Hepatocyte (in vitro differentiated cells): ENCODE results near the gene MIOX. TPM values are rescaled to one million over a fixed set of nuclear protein-coding genes. Genes with fewer than 3 reads are reported as not detected.
A peak's percentile ranks its signal among the peaks of the same experiment; 100 is the strongest.

Source experiments
- DNase-seq: peaks from one replicate; pipeline ENCODE4 v3.0.0-alpha.2; 2016; ENCODE audit warnings: low spot score
- H2AFZ ChIP-seq: fragments of 200-600 bp; sonication (generic); 2 replicates; pipeline ENCODE4 v1.6.0; 2016; ENCODE audit warnings: antibody characterized with exemption, mild to moderate bottlenecking
- H3K27ac ChIP-seq: fragments of 200-600 bp; sonication (generic); 2 replicates; pipeline ENCODE4 v1.5.1; 2016; ENCODE audit warnings: mild to moderate bottlenecking
- H3K27me3 ChIP-seq: fragments of 200-600 bp; sonication (generic); 2 replicates; pipeline ENCODE4 v1.6.1; 2016
- H3K36me3 ChIP-seq: fragments of 200-600 bp; sonication (generic); replicated peaks from 2 replicates; pipeline ENCODE4 v1.5.1; 2016; ENCODE audit warnings: low read depth; ENCODE audit not compliant: insufficient read depth
- H3K4me1 ChIP-seq: fragments of 200-600 bp; sonication (generic); 2 replicates; pipeline ENCODE4 v1.5.1; 2016; ENCODE audit warnings: mild to moderate bottlenecking, moderate library complexity; ENCODE audit not compliant: insufficient read depth
- H3K4me2 ChIP-seq: fragments of 200-600 bp; sonication (generic); 2 replicates; pipeline ENCODE4 v1.6.0; 2016
- H3K4me3 ChIP-seq: fragments of 200-600 bp; sonication (generic); 2 replicates; pipeline ENCODE4 v1.5.1; 2016; ENCODE audit warnings: mild to moderate bottlenecking
- H3K79me2 ChIP-seq: fragments of 200-600 bp; sonication (generic); 2 replicates; pipeline ENCODE4 v1.6.0; 2017; ENCODE audit warnings: mild to moderate bottlenecking
- H3K9me2 ChIP-seq: fragments of 200-600 bp; sonication (generic); replicated peaks from 2 replicates; pipeline ENCODE4 v1.6.0; 2017; ENCODE audit warnings: mild to moderate bottlenecking; ENCODE audit not compliant: insufficient read depth
- H3K9me3 ChIP-seq: fragments of 200-600 bp; sonication (generic); 2 replicates; pipeline ENCODE4 v1.5.1; 2016; ENCODE audit warnings: low read depth, mild to moderate bottlenecking
- H4K20me1 ChIP-seq: fragments of 200-600 bp; sonication (generic); 2 replicates; pipeline ENCODE4 v1.6.0; 2016; ENCODE audit warnings: mild to moderate bottlenecking; ENCODE audit not compliant: insufficient read depth, poor library complexity, severe bottlenecking
- EZH2 ChIP-seq: fragments of 200-600 bp; sonication (generic); IDR thresholded peaks from 2 replicates; pipeline ENCODE4 v1.6.1; 2016; ENCODE audit warnings: antibody characterized with exemption, mild to moderate bottlenecking, borderline replicate concordance
- EZH2phosphoT487 ChIP-seq: fragments of 200-600 bp; sonication (generic); IDR thresholded peaks from one replicate; pipeline ENCODE4 v1.6.1; 2018; ENCODE audit warnings: antibody characterized with exemption, mild to moderate bottlenecking, low read depth, moderate library complexity; ENCODE audit not compliant: unreplicated experiment, severe bottlenecking
- WGBS: methylation state at CpG from one replicate; pipeline ENCODE4 v1.1.6; 2016; ENCODE audit warnings: low lambda C conversion rate; ENCODE audit errors: missing lambda C conversion rate; 5-methylcytosine and 5-hydroxymethylcytosine counted together
- polyA plus RNA-seq: library from polyadenylated mRNA; unstranded; fragments of >200 nt; fragmentation: Nextera tagmentation; extraction: Ambion mirVana; gene quantifications from 2 replicates; pipeline ENCODE4 v1.2.1, GENCODE V29; 2016
- total RNA-seq: library from RNA; depleted of rRNA; stranded (reverse); fragments of >200 nt; gene quantifications from 2 replicates; pipeline ENCODE4 v1.2.3, GENCODE V29; 2014
- TF ChIP-seq, protein P1 (sequence below): fragments of 200-600 bp; sonication (generic); IDR thresholded peaks from 2 replicates; pipeline ENCODE4 v1.5.1; 2016; ENCODE audit warnings: antibody characterized with exemption, mild to moderate bottlenecking; ENCODE audit not compliant: poor library complexity

The MIOX gene
- total and polyA plus RNA-seq, 2 experiments from 2014 or later = not detected

DNA sequence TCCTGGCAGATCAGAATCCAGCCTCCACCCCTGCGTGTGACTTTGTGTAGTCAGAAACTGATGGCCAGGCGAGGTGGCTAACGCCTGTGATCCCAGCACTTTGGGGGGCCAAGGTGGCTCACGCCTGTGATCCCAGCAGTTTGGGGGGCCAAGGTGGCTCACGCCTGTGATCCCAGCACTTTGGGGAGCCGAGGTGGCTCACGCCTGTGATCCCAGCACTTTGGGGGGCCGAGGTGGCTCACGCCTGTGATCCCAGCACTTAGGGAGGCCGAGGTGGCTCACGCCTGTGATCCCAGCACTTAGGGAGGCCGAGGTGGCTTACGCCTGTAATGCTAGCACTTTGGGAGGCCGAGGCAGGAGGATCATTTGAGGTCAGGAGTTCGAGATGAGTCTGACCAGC, 26.5 kb downstream of the MIOX start:
- Histone ChIP-seq H3K27ac (no peak overlapping the region), H3K4me3 (no peak overlapping the region), H2AFZ (no peak overlapping the region), H3K9me3 (no peaks in the 10 kb centered on the region), H3K9me2 (no peaks in the 10 kb centered on the region), H3K36me3 (no peaks in the 10 kb centered on the region), H3K4me1 (peaks cover 9% of the 10 kb centered on the region), H4K20me1 (no peaks in the 10 kb centered on the region), H3K4me2 (no peak overlapping the region), H3K79me2 (peaks cover 69% of the 10 kb centered on the region), H3K27me3 (no peaks in the 10 kb centered on the region)
- no peak for TF ChIP-seq EZH2phosphoT487
- TF ChIP-seq, protein P1, sequence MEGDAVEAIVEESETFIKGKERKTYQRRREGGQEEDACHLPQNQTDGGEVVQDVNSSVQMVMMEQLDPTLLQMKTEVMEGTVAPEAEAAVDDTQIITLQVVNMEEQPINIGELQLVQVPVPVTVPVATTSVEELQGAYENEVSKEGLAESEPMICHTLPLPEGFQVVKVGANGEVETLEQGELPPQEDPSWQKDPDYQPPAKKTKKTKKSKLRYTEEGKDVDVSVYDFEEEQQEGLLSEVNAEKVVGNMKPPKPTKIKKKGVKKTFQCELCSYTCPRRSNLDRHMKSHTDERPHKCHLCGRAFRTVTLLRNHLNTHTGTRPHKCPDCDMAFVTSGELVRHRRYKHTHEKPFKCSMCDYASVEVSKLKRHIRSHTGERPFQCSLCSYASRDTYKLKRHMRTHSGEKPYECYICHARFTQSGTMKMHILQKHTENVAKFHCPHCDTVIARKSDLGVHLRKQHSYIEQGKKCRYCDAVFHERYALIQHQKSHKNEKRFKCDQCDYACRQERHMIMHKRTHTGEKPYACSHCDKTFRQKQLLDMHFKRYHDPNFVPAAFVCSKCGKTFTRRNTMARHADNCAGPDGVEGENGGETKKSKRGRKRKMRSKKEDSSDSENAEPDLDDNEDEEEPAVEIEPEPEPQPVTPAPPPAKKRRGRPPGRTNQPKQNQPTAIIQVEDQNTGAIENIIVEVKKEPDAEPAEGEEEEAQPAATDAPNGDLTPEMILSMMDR = no peak
- TF ChIP-seq EZH2 = no peak
- peak; percentile 2 for DNase-seq
- WGBS = 98% methylated on average over 15 of the region's 15 CpGs

DNA sequence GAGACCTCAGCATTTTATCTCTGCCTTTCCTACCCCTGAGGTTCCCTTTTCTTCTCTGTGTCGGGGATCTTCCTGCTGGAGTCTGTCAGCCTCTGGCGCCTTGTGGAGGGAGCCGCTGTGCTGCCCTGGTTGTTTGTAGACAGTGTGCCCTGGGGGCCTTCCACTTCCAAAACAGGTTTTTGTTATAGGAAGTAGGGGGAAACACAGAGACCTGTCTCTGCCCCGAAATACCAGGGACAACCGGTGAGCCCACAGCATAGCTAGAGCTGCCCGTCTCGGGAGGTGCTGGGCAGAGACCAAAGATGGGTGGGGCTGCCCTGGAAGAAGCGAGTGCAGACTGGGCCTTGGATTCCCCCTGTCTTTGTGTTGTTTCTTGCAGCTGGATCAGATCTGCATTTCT, 29.4 kb downstream of the MIOX start:
- TF ChIP-seq, protein P1 = no peak
- TF ChIP-seq EZH2phosphoT487 = no peak
- no peak for TF ChIP-seq EZH2
- peaks cover 45% of the 10 kb centered on the region for H3K79me2 ChIP-seq
- no peaks in the 10 kb centered on the region for H3K27me3 ChIP-seq
- H3K4me2 ChIP-seq = no peak overlapping the region
- H3K4me1 ChIP-seq = no peaks in the 10 kb centered on the region
- 80% methylated on average over 8 of the region's 8 CpGs for WGBS
- H3K4me3 ChIP-seq = no peak overlapping the region
- no peaks in the 10 kb centered on the region for H3K9me3 ChIP-seq
- H2AFZ ChIP-seq = no peak overlapping the region
- H3K27ac ChIP-seq = no peak overlapping the region
- no peaks in the 10 kb centered on the region for H3K9me2 ChIP-seq
- H3K36me3 ChIP-seq = no peaks in the 10 kb centered on the region
- no peak for DNase-seq
- H4K20me1 ChIP-seq = no peaks in the 10 kb centered on the region

DNA sequence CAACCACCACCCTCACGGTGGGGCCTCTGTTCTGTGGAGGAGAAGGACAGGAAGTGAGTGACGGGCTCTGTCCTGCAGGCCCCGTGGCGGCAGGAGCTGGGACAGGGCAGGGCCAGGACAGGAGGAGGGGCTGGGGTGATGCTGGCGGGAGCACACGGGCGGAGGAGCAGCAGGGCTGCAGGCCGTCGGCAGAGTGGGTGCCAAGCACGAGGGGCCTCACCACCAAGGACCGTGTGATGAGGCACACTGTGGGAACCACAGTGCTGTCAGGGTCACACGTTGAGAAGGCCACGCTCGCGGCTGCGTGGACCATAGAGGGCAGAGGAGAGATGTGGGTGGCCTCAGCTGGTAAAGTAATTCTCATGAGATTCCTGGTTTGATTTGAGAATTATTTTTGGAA, 30.2 kb downstream of the MIOX start:
- Histone ChIP-seq H3K27me3 (no peaks in the 10 kb centered on the region), H3K9me3 (no peaks in the 10 kb centered on the region), H3K4me3 (no peak overlapping the region), H3K27ac (no peak overlapping the region), H3K36me3 (no peaks in the 10 kb centered on the region), H3K9me2 (no peaks in the 10 kb centered on the region), H4K20me1 (no peaks in the 10 kb centered on the region), H3K4me2 (no peak overlapping the region), H3K4me1 (no peaks in the 10 kb centered on the region), H3K79me2 (peaks cover 47% of the 10 kb centered on the region), H2AFZ (no peak overlapping the region)
- WGBS = 91% methylated on average over 16 of the region's 16 CpGs
- DNase-seq = no peak
- no peak for TF ChIP-seq EZH2phosphoT487
- TF ChIP-seq EZH2 = no peak
- TF ChIP-seq, protein P1 = no peak
